ENCODE results near the gene MAP10. TPM values are rescaled to one million over a fixed set of nuclear protein-coding genes. Genes with fewer than 3 reads are reported as not detected.

Gene MAP10
- polyA plus RNA-seq, 10 donors, result 2.4 to 3.8 (median 3.0) TPM

DNA sequence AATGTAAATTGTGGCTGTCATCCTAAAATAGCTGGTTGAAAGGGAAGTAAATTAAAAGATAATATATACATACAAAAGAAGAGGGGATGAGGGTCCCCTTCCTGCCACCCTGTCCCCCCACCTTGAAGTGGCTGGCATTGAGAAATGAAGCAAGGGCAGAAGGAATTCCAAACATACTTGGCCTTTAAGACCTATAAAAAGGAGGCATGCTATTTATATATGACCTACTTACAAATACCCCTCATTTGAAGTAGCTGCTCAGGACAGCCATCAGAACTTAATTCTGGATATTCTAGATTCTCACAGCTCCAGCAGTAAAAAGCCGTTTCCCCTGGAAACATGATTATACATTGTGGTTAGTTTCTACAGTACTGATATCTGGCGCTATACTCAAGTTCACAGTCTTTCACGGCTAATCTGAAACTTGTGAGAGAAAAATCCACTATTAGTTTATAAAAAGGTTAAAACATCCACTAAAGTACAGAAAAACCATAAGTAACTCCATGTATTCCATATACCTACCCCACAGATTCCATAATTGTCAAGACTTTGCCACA is 9.6 kb upstream of the MAP10 start:
- no peak for DNase-seq

DNA sequence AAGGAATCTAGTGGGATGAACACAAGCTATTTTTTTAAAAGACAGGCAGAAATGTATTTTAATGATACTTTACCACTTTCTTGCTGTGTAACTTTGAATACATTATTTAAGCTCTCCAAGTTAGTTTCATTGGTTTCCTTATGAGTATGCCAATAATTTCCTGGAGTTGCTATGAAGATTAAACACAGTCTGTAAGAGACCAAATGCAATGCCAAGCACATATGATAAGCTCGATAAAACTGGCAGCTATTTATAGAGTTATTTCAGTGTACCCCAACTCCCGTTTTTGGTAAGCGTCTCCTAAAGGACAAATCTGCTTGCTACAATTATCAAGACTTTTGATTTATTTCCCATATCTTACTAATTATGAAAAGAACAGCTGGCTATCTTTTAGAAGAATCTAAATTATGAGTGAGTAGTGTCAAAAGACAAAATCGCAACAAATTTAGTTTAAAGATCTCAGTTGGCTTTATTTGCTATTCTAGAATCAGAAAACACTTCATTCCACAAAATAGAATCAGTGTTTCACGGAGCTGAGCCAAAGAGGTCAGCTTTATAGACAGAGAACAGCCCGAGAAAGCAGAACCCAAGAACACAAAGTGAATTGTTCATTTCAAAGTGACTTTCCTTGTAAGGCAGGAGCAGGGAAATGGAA is 7.2 kb upstream of the MAP10 start:
- no peak for DNase-seq

DNA sequence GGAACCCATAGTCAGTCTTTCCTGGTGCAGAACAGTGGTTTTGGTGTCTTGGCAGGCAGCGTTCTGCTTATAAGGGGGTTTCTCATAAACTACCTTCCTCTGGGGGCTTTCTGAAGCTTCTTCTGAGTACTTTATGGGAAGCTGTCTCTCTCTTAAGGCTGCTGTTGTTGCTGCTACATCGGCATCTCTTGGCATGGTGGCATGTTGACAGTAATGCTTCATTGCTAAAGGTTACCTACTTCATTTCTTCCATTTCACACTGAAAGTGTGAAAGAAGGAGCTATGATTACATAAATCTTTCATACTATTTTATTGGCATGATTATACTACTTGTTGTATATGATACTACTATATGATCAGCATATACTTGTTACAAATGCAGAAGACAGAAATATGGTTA is 6.3 kb upstream of the MAP10 start:
- DNase-seq, result no peak

DNA sequence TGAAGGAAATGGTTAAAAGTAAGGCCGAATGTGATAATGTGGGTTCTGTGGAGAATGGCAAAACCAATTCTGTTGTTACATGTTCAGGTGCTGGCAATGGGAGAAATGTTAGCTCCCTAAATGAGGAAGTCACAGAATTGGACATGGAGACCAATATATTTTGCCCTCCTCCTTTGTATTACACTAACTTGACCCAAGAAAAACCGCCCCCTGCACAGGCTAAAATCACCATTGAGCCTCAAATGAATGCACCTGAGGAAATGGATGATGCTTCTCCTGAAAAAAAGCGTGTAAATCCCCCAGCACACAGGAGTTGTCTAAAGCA is 932 bp downstream of the MAP10 start:
- DNase-seq, result no peak

DNA sequence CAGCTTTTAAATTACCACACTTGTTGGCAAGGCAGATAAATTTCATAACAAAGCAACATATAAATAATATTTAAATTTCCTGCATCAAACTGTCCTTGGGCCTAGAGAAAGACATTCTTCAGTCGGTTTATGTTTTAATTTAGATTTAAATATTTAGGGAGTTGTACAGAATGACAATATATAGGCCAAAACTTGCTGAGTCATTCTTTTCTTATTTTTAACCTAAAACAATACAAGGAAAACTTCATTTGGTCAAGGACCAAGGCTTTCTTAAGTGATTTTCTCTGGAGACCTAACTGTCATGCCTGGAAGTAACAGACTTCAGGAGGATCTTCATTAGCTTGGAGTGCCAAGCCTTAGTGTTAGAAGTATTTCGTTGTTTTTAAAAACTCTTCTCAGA is 5.6 kb downstream of the MAP10 start:
- no peak for DNase-seq

DNA sequence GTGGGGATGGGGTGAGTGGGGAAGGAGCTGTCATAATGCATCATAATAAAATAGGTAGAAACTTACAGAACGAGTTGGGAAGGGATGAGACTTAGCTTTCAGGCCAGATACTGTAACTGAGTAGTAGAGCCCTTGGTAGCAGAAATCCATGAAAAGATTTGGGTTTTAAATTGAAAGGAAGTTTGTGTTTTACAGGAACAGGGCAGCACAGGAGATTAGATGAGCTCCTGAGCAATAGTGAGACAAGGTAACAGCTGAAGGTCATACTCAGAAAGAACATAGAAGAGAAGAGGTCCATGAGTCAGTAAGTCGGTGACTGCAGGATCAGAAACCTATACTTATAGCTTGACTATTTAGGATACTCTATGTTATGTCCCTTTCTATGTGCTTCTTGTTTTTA is 7.3 kb downstream of the MAP10 start:
- no peak for DNase-seq

DNA sequence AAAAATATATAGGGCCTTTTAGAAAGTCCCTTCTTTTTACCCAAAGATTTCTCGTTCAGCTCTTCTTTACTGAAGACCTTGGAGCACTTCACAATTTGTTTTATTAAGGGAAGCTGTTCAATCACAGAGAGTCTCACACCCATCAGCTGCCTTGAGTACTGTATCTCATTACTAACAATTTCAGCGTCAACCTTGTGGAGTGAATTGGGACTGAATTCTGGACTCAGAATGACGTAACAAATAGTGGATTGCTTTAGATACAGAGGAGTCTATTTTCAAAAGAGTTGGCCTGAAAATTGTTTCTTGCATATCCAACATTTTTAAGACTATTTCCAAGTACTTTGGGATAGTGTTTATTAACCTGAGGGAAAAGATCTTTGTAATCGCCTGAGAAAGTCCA is 7.9 kb downstream of the MAP10 start:
- peak in 1 of 3 donors; percentile 45 for DNase-seq

DNA sequence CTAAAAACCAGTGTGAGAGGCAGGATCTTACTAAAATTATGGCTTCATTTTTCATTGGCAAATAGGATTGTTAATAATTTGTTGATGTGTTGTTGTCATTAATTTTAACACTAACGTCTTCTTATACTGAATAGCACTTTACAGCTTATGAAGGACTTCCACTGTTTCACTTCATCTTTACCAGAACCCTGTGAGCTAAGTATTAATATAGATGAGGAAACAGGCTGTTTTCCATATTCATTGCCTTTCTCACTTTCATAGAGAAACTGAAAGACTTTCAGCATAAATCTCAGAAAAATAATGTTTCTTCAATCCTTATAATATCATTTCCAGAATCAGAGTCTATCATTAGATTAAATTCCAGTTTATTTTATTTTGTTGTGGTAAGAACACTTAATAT is 8.5 kb downstream of the MAP10 start:
- DNase-seq, result no peak

DNA sequence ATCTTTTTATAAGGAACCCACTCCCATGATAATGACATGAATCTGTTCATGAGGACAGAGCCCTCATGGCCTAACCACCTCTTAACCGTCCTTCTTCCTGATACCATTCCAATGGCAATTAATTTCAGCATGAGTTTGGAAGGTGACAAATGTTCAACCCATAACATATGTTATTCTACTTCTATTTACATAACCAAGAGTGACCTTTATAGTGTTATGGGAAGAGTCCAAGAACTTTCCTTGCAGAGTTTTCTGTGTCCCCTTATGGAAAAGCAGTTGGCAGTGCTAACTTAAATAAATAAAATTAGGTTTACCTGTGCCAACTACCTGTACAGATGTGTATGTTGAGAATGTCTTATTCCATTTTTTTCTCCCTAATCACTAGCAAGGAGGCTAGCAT is 11.1 kb downstream of the MAP10 start:
- no peak for DNase-seq

DNA sequence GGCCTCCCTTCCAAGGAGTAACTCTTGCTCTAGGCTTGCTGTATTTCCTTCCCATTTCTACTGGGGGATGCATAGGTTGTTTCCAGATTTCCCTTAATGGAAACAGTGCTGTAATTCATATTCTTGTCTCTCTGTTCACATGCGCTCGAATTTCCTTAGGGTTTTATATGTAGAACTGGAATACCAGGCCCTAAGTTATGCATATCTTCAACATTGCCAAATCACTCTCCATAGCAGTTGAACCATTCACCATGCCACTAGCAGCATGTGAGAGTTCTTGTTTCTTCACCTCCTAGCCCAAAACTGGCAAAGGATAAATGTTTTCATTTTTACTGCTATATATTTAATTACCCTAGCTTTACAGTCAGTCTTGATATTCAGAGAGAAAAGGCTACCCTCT is 12.8 kb downstream of the MAP10 start:
- DNase-seq, result no peak

DNA sequence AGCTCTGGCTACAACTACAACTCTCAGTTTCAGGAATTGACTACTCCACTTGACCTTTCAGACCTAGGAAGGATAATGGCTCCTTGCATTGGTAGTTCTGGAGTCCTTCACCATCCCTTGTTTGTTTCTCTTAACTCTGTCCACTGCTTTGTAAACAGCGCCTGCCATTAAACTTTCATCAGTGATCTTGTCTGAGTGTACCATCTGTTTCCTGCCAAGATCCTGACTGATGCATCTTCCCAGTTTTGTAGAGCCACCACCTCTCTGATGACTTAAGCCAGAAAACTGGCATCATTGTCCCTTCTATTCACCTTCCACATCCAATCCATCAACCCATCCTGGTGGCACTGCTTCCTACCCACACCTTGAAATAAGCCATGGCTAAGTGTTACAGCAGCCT is 15.2 kb downstream of the MAP10 start:
- DNase-seq, result no peak

DNA sequence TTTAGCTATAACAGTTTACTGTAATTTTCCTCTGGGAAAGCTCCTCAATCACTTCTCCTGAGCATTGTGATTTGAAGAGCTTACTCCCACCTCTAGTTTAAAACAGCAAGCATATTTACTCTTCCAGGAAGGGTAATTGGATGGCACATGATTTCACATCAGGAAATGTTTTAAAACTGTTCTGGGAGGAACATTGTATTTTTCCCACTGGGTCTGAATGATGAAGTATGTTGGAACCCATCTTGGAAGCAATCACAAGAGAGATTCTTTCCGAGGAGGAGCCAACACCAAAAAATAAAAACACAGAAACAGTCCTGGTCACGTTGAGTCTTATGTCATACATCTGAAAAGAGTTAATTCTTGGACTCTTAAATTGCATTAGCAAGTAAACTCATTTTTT is 17.3 kb downstream of the MAP10 start:
- DNase-seq, result peak; percentile 32 to 79 (median 46)

DNA sequence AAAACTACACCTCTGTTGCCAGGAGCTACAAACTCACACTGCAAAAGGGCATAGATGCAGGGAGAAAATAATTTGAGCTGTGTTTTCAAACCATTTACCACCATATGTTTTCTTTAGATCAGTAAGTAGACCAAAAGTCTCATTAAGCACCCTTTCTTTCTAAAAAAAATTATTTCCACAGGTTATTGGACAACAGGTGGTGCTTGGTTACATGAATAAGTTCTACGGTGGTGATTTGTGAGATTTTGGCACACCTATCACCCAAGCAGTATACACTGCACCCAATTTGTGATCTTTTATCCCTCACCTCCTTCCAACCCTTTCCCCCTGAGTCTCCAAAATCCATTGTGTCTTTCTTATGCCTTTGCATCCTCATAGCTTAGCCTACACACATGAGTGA is 21.1 kb downstream of the MAP10 start:
- DNase-seq, result no peak

DNA sequence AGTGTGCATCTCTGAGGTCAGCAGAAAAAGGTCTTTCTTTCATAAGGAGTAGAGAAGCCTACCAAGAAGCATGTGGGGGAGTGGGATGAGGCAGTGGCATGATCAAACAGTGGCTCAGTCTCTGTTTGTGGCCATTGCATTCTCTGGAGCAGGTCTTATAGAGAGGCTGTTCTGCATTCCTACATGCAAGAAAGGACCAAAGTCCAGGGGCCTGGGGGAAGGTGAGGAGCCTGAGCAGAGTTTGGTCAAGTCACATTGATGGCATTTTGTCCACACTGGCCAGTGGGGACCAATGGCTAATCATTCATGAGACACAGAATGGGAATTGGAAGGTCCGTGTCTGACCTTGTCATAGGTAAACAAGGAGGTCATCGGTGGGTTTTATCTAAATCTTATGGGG is 25.4 kb downstream of the MAP10 start:
- DNase-seq, result no peak

DNA sequence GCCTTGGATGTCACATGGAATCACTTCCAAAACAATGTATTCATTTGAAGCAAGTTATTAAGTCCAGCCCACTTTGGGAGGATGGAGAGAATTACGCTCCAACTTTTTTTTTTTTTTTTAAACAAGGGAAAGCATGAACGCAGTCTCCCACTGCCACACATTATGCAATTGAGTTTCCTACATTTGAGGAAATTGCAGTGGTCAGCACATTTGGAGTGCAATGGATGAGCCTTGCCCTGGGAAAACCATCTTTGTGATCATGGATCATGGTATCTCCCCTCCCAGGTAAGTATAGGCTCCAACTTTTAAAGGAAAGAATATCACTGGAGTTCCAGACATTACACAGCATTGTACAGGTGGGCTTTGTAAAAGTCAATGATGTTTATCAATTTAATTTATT is 26.7 kb downstream of the MAP10 start:
- no peak for DNase-seq

DNA sequence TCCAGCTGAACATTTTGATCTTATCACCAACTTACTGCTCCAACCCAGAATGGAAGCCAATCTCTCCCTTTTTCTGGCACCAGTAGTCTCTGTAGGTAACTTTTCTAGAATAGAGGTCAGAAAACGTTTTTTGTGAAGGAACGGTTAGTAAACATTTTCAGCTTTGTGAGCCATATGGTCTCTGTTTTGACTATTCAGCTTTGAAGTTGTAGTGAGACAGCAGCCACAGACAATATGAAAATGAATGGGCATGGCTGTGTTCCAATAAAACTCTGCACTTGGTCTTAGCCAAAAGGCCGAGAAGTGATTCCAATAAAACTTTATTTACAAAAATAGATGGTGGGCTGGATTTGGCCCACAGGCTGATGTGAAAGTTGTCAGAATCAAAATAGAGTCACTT is 28.9 kb downstream of the MAP10 start:
- DNase-seq, result no peak

DNA sequence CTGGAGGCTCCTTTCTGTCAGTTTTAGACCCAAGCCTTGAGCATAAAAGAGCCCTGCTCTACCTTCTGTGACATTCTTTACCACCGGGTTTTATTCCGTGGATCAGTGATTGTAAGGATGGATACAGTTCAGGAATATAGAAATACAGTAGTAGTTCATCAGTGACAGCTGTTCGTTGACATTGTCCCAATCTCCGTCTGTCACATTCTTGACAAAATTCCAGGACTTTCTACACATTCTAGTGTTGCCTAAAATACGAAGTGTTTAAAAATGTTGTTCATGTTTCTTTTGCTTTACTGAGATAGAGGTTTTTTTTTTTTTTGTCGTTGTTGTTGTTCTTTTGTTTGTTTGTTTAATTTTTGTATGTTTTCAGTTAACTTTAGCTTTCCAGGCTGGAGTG is 29.9 kb downstream of the MAP10 start:
- DNase-seq, result no peak

DNA sequence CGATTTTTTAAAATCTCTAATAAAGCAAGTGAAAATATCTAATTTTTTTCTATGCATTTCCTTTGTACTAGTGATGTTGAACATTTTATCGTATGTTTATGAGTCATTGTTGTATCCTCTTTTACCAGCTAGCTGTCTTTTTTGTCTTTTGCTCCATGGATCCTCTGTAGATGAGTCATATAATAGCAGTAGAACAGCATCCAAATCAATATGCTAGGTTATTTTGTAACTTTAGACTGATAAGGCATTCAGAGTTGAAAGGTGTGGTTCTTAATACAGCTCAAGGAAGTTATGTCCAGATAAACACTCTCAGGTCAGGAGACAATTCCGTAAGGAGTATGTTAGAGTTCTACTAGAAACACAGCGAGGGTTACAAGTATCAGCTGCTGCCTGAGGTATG is 31.9 kb downstream of the MAP10 start:
- DNase-seq, result no peak

DNA sequence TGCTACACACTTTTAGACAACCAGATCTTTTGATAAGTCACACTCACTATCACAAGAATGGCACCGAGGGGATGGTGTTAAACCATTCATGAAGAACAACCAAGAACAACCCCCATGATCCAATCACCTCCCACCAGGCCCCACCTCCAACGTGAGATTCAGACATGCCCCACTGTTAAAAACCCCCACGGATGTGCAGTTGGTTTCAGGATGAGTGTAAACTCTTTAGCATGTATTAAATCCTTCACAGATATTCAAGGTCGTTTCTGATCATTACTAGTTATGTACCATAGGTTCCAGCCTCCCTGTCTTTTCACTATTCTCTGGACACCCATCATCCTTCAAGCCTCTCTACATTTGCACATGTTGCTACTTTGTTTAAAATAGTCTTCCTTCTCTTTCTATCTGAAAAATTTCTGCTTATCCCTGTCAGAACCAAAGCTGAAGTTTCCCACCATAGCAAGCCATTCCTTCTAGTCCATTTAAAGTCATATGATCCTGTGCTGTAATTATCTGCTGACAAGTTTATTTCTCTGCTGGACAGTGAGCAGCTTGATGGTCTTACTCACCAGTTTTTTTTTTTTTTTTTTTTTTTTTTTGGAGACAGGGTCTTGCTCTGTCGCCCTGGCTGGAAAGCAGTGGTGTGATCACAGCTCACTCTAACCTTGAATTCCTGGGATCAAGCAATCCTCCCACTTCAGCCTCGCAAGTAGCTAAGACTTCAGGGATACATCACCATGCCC is 36.8 kb downstream of the MAP10 start:
- no peak for DNase-seq

DNA sequence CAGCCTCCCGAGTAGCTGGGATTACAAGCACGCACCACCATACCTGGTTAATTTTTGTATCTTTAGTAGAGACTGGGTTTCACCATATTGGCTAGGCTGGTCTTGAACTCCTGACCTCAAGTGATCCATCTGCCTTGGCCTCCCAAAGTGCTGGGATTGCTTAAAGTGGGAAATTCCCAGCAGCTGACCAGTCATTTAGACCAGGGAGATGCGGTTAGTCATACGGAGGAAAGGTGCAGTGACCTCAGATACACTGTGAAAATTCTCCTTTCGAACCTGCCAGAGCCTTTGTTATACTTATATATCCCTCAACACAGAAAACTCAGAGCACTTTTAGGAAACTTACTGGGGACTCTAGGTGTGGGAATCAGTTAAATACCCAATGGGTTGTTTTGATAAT is 39.6 kb downstream of the MAP10 start:
- no peak for DNase-seq

DNA sequence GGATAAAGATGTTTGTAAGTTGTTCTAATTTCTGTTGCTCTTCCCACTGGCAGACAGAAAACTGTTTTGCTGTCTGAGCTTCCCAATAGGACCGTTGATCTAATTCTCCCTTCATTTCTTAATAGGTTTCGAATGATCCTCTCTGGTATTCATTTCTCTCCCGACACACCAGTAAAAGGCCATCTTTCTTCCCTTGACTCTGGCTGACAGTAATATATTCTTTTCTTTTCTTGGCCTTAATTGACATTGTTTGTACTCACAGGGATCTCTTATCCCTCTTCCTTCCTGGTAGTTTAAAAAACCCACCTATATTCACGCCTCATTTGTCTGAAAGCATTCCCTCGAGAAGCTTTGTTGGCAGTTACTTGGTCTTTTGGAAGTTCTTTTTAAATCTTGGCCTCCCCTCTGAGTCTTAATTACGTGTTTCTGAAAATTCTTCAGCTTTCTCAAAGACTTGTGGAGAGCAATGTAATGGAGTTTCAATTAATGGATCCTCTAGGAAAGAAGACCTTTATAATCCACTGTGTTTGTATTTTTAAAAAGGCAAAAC is 40.3 kb downstream of the MAP10 start:
- peak in 1 of 3 donors; percentile 7 for DNase-seq

DNA sequence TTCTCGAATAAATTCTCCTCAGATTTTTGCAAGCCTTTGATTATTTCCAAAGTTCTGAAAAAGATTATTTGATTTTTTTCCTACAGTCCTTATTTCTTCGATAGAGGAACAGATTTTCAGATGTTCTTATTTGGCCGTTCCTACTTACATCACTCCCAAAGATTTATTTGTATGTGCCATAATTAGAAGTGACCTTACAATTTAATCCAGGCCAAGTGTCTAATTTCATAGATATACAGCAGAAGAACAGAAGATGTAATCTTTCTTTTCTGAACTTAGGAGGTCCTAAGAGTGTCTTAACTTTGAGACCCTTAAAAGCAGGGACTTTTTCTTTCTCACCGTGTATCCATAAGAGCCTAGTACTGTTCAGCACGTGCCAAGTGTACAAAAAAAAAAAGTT is 46.3 kb downstream of the MAP10 start:
- DNase-seq, result no peak

DNA sequence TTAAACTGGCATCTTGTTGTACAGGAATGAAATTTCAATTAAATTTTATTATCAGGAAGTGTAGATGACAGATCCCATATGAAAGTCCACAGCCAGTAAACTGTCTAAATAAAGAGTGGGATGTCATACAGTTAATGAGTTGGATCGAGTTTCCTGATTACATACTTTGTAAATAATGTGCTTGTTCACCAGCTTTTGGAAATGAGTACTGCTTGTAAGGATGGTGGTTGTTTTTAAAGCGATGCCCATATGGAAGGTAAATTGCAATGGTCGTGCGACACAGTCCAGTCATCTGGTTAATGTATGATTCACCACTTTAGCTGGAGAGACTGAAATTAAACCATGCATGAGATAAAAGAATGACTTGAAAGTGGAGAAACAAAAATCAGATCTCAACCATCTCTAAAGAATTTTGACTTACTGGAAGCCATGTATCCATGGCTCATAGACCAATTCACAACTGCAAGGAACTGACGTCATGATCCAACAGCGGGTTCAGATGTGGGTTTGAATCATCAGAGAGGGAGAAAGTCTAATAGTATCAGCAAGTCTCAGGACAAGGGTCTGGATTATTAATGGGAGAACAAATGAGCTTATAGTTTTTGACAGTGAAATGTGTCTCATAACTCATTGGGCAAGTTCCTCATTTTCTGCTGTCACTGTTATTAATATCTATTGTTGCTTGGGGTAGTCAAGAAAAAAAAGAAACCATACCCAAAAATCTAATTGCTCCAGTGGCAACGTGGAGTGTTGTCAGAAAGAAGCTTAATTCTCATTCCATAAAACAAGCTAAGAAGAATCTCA is 49.0 kb downstream of the MAP10 start:
- DNase-seq, result peak in 1 of 3 donors; percentile 57

Data from muscle of back (tissue), 11 donors.